Body of pancreas (tissue), 4 donors: ENCODE data around the gene TERC. TPM values are rescaled to one million over a fixed set of nuclear protein-coding genes. Genes with fewer than 3 reads are reported as not detected.

Source experiments
- ATAC-seq: fragments of 150-250 bp; one replicate; pipeline ENCODE4 v1.9.1; 2016
- DNase-seq, 4 donors: peaks; one replicate each; pipeline ENCODE4 v3.0.0-alpha.2; 2019
- H3K27ac ChIP-seq, 4 donors: fragments of 200-600 bp; sonication (generic); 1 replicate in 3 of 4; 2 replicates in 1 of 4; pipeline versions ENCODE4 v1.5.1 to v1.6.1; 2016 to 2019; ENCODE audit warnings: mild to moderate bottlenecking in 1 of 4, mixed read lengths in 1 of 4, moderate library complexity in 1 of 4
- H3K27me3 ChIP-seq, 2 donors: fragments of 200-600 bp; sonication (generic); one replicate each; pipeline ENCODE4 v1.6.0; 2016; ENCODE audit warnings: mild to moderate bottlenecking in 1 of 2
- H3K36me3 ChIP-seq, 2 donors: fragments of 200-600 bp; sonication (generic); replicated peaks in 1 of 2; 2 replicates each; pipeline ENCODE4 v1.5.1; 2016; ENCODE audit warnings: low read depth in 2 of 2; ENCODE audit not compliant: insufficient read depth in 1 of 2
- H3K4me1 ChIP-seq: fragments of 200-600 bp; sonication (generic); one replicate; pipeline ENCODE4 v1.6.0; 2016
- H3K4me3 ChIP-seq, 2 donors: fragments of 200-600 bp; sonication (generic); 1 replicate in 1 of 2; 2 replicates in 1 of 2; pipeline ENCODE4 v1.5.1; 2016 to 2019
- H3K9me3 ChIP-seq, 3 donors: fragments of 200-600 bp; sonication (generic); 1 replicate in 2 of 3; 2 replicates in 1 of 3; pipeline ENCODE4 v1.5.1; 2016
- CTCF ChIP-seq, 7 experiments: fragments of 450-650 bp in 4 of 7; fragments of 200-600 bp in 3 of 7; sonication (generic) in 3 of 7; IDR thresholded peaks; one replicate each; pipeline ENCODE4 v1.5.1; 2016 to 2019; ENCODE audit warnings: antibody characterized with exemption in 7 of 7
- POLR2A ChIP-seq, 3 donors: fragments of 450-650 bp; IDR thresholded peaks; one replicate each; pipeline ENCODE4 v1.6.1; 2016; ENCODE audit warnings: antibody characterized with exemption in 3 of 3, mild to moderate bottlenecking in 2 of 3
- WGBS, 2 donors: methylation state at CpG; one replicate each; pipeline ENCODE4 v1.1.5; 2017; 5-methylcytosine and 5-hydroxymethylcytosine counted together
- intact Hi-C: fragments of 100-400 bp; cut with DNase I; formaldehyde crosslinking; loops from one replicate; pipeline ENCODE4 v1.15.1; 2023
- total RNA-seq, 2 donors: library from RNA; depleted of rRNA; stranded (reverse); fragments of >200 nt; gene quantifications; one replicate each; pipeline ENCODE4 v1.1.0, GENCODE V29; 2016

Gene TERC
- total RNA-seq, 2 donors from 2014 or later = 17.8 to 79.1 TPM

DNA sequence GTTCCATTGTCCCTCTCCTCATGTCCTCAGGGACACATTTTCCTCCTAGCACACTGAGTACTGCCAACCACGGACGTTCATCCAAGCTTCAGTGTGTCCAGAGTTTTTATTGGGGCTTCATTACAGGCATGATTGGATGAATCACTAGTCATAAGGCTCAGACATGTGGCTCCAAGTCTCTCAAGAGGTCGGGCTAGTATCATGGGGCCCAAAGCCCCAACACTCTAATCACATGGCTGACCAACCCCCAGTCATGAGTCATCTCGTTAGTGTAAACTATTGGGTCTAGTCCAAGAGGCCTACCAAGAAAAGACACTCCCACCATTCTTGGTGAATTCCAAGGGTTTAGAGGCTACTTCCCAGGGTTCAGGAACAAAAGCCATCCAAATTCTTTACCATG lies 4.4 kb downstream of the TERC start:
- no peaks in the 10 kb centered on the region for H3K27me3 ChIP-seq
- no peaks in the 10 kb centered on the region for H3K36me3 ChIP-seq
- TF ChIP-seq CTCF (IDR thresholded peaks at IDR 0.05) = no peak
- TF ChIP-seq POLR2A (IDR thresholded peaks at IDR 0.05) = no peak
- peaks cover 8% of the 10 kb centered on the region for H3K4me1 ChIP-seq
- DNase-seq (no peak), ATAC-seq (no peak)
- 70 to 77% methylated on average over 4 of the region's 4 CpGs for WGBS, 2 donors
- peaks cover 0 to under 1% (median 0%) of the 10 kb centered on the region in 3 donors for H3K9me3 ChIP-seq
- no peak overlapping the region for H3K27ac ChIP-seq
- intact Hi-C loops = no loop called here
- no peak overlapping the region for H3K4me3 ChIP-seq

GRCh38 chr3:169759256-169759655 lies 5.6 kb downstream of the TERC start:
- no peaks in the 10 kb centered on the region for H3K27me3 ChIP-seq

GRCh38 chr3:169758359-169758994 lies 6.4 kb downstream of the TERC start:
- no peak overlapping the region for H3K27ac ChIP-seq
- H3K4me1 ChIP-seq = no peaks in the 10 kb centered on the region
- no peak overlapping the region for H3K4me3 ChIP-seq
- 48 to 49% methylated on average over 5 of the region's 5 CpGs for WGBS, 2 donors
- H3K27me3 ChIP-seq = no peaks in the 10 kb centered on the region
- no peak for TF ChIP-seq POLR2A (IDR thresholded peaks at IDR 0.05)
- no peak for TF ChIP-seq CTCF (IDR thresholded peaks at IDR 0.05)
- intact Hi-C loops = no loop called here
- no peaks in the 10 kb centered on the region for H3K9me3 ChIP-seq
- no peak for ATAC-seq
- H3K36me3 ChIP-seq = no peaks in the 10 kb centered on the region
- no peak for DNase-seq

More at GRCh38 chr3:169759256-169759655, 5.6 kb downstream of the TERC start:
- Histone ChIP-seq H3K9me3 (no peaks in the 10 kb centered on the region), H3K4me3 (no peak overlapping the region), H3K27ac (no peak overlapping the region), H3K36me3 (no peaks in the 10 kb centered on the region), H3K4me1 (peaks cover 7% of the 10 kb centered on the region)
- no peak for ATAC-seq
- no peak for DNase-seq
- WGBS, 2 donors = 73 to 88% methylated on average over 2 of the region's 2 CpGs
- intact Hi-C loops = no loop called here
- TF ChIP-seq CTCF (IDR thresholded peaks at IDR 0.05) (no peak), POLR2A (IDR thresholded peaks at IDR 0.05) (no peak)

- 51 to 59% methylated on average over 2 of the region's 2 CpGs for WGBS, 2 donors
- Histone ChIP-seq H3K4me3 (no peak overlapping the region), H3K9me3 (no peaks in the 10 kb centered on the region), H3K27me3 (no peaks in the 10 kb centered on the region), H3K36me3 (no peaks in the 10 kb centered on the region), H3K4me1 (no peaks in the 10 kb centered on the region), H3K27ac (no peak overlapping the region)
- ATAC-seq = no peak
- no peak for DNase-seq
- TF ChIP-seq CTCF (IDR thresholded peaks at IDR 0.05) (no peak), POLR2A (IDR thresholded peaks at IDR 0.05) (no peak)
- intact Hi-C loops = no loop called here
Observed at GRCh38 chr3:169755488-169755887, 9.4 kb downstream of the TERC start.

DNA sequence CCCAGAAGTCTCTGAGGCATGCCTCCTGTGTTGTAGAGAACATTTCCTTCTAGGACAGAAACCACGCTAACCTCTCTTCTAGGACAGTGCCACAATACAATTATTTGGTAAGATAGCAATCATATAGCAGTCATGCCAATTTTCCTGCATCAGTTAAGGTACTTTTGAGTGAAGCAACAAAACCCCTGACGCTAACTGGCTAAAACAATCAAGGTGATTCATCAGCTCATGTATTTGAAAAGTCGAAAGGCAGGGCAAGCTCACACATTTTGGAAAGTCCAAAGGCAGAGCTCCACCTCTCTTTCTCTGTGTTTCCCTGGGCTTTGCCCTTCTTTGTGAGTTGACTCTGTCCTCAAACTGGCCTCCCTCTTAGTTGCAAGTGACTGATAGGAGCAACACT lies 10.1 kb downstream of the TERC start:
- no peaks in the 10 kb centered on the region for H3K4me1 ChIP-seq
- WGBS, 2 donors = 83 to 91% methylated on average over 3 of the region's 3 CpGs
- no peaks in the 10 kb centered on the region for H3K27me3 ChIP-seq
- intact Hi-C loops = no loop called here
- no peaks in the 10 kb centered on the region for H3K36me3 ChIP-seq
- TF ChIP-seq CTCF (IDR thresholded peaks at IDR 0.05) (no peak), POLR2A (IDR thresholded peaks at IDR 0.05) (no peak)
- no peak overlapping the region for H3K27ac ChIP-seq
- DNase-seq (no peak), ATAC-seq (no peak)
- H3K9me3 ChIP-seq = no peaks in the 10 kb centered on the region
- H3K4me3 ChIP-seq = no peak overlapping the region
